Activated CD4-positive, alpha-beta T cell treated with anti-CD3 and anti-CD28 coated beads, Interleukin-2, amount 50 U/mL, for 48 hours (primary cell): ENCODE measurements around the gene ARFGEF2.
"Not testable (repeated sequence)": the region's sequence is repeated elsewhere in the genome, so short reads cannot be mapped to it uniquely, and the experiment has no call there.

Experiments
- DNase-seq, 2 experiments: peaks; one replicate each; pipeline ENCODE4 v3.0.0-alpha.2; 2020

The ARFGEF2 gene

GRCh38 chr20:48956052-48956451 is 34.5 kb downstream of the ARFGEF2 start:
- DNase-seq = no peak

GRCh38 chr20:48957053-48957481 is 35.6 kb downstream of the ARFGEF2 start:
- DNase-seq = no peak

GRCh38 chr20:48957533-48957932 is 36.0 kb downstream of the ARFGEF2 start:
- DNase-seq = no peak

GRCh38 chr20:48958743-48959142 is 37.2 kb downstream of the ARFGEF2 start:
- no peak for DNase-seq

- no peak for DNase-seq
Measured at GRCh38 chr20:48959899-48960550, 38.5 kb downstream of the ARFGEF2 start.

GRCh38 chr20:48962421-48962820 is 40.9 kb downstream of the ARFGEF2 start:
- DNase-seq = no peak

- no peak for DNase-seq
Measured at GRCh38 chr20:48962976-48963771, 41.7 kb downstream of the ARFGEF2 start.

GRCh38 chr20:48965189-48965910 is 43.8 kb downstream of the ARFGEF2 start:
- DNase-seq = no peak

- DNase-seq = no peak
Measured at GRCh38 chr20:48970681-48971365, 49.3 kb downstream of the ARFGEF2 start.

GRCh38 chr20:48971956-48972355 is 50.4 kb downstream of the ARFGEF2 start:
- DNase-seq = no peak

GRCh38 chr20:48972816-48973215 is 51.3 kb downstream of the ARFGEF2 start:
- no peak for DNase-seq

GRCh38 chr20:48975955-48976354 is 54.4 kb downstream of the ARFGEF2 start:
- DNase-seq = no peak

GRCh38 chr20:48979980-48980379 is 58.5 kb downstream of the ARFGEF2 start:
- DNase-seq = not testable (repeated sequence)

- no peak for DNase-seq
Measured at GRCh38 chr20:48983423-48984400, 62.2 kb downstream of the ARFGEF2 start.

- DNase-seq = no peak
Measured at GRCh38 chr20:48984575-48985219, 63.2 kb downstream of the ARFGEF2 start.

- no peak for DNase-seq
Measured at GRCh38 chr20:48986899-48987298, 65.4 kb downstream of the ARFGEF2 start.

- no peak for DNase-seq
Measured at GRCh38 chr20:48990467-48990866, 69.0 kb downstream of the ARFGEF2 start.

GRCh38 chr20:48995589-48995988 is 74.1 kb downstream of the ARFGEF2 start:
- DNase-seq = no peak

- no peak for DNase-seq
Measured at GRCh38 chr20:48999890-49000870, 78.7 kb downstream of the ARFGEF2 start.

- DNase-seq = no peak
Measured at GRCh38 chr20:49001741-49002140, 80.2 kb downstream of the ARFGEF2 start.
